WTC11 (cell line): ENCODE results near the gene RELCH. TPM values are rescaled to one million over a fixed set of nuclear protein-coding genes. Genes with fewer than 3 reads are reported as not detected.

Experiments
- ATAC-seq: fragments of 200-7000 bp; cut with Tn5 transposase; 2 replicates; pipeline ENCODE4 v1.10.0; 2021; ENCODE audit warnings: mild to moderate bottlenecking, moderate library complexity
- CTCF ChIA-PET: fragments of 300-600 bp; sonication (Branson Sonifier 250); formaldehyde crosslinking; loops from one replicate; lab custom pipeline; 2021; ENCODE audit warnings: antibody characterized with exemption; lab: Charles Lee
- POLR2A ChIA-PET: fragments of 350-600 bp; sonication (Branson Sonifier 250); formaldehyde crosslinking; loops from one replicate; lab custom pipeline; 2021; ENCODE audit warnings: antibody characterized with exemption; lab: Charles Lee
- DNase-seq: peaks from one replicate; pipeline ENCODE4 v3.0.0; 2021; ENCODE audit warnings: low spot score
- H3K27ac Mint-ChIP-seq: 2 replicates; pipeline ENCODE4 v1.8.0; 2021; ENCODE audit warnings: mixed read lengths
- H3K27me3 Mint-ChIP-seq: 2 replicates; pipeline ENCODE4 v1.8.0; 2021; ENCODE audit warnings: low read depth, mild to moderate bottlenecking, moderate library complexity, mixed read lengths
- H3K36me3 Mint-ChIP-seq: 2 replicates; pipeline ENCODE4 v1.8.0; 2021; ENCODE audit warnings: mixed read lengths
- H3K4me1 Mint-ChIP-seq: 2 replicates; pipeline ENCODE4 v1.8.0; 2022; ENCODE audit warnings: mixed read lengths
- H3K4me3 Mint-ChIP-seq: 2 replicates; pipeline ENCODE4 v1.8.0; 2021; ENCODE audit warnings: mild to moderate bottlenecking, moderate library complexity, mixed read lengths
- H3K9me3 Mint-ChIP-seq: 2 replicates; pipeline ENCODE4 v1.8.0; 2021; ENCODE audit warnings: mixed read lengths
- AR ChIP-seq: fragments of 250-450 bp; sonication (Bioruptor Pico); IDR thresholded peaks from 2 replicates; pipeline ENCODE4 v1.9.0; 2021; ENCODE audit warnings: mild to moderate bottlenecking
- CBFB ChIP-seq: sonication (generic); formaldehyde crosslinking; IDR thresholded peaks from 2 replicates; pipeline ENCODE4 v1.8.1; 2022; ENCODE audit warnings: mild to moderate bottlenecking, low read depth, missing genetic modification reagents
- EMX1 ChIP-seq: fragments of 250-450 bp; sonication (Bioruptor Pico); IDR thresholded peaks from 2 replicates; pipeline ENCODE4 v1.8.0; 2021; ENCODE audit warnings: mild to moderate bottlenecking
- FOXP1 ChIP-seq: sonication (generic); formaldehyde crosslinking; IDR thresholded peaks from 2 replicates; pipeline ENCODE4 v1.8.0; 2022; ENCODE audit warnings: missing genetic modification reagents, mild to moderate bottlenecking, moderate library complexity, borderline replicate concordance
- GABPB1 ChIP-seq: sonication (generic); formaldehyde crosslinking; IDR thresholded peaks from 2 replicates; pipeline ENCODE4 v1.8.1; 2023; ENCODE audit warnings: mild to moderate bottlenecking, missing genetic modification reagents
- GTF2I ChIP-seq: fragments of 250-450 bp; sonication (Bioruptor Pico); conservative IDR thresholded peaks from 2 replicates; pipeline ENCODE4 v1.4.0; 2021; ENCODE audit warnings: mild to moderate bottlenecking
- MYBL2 ChIP-seq: sonication (generic); formaldehyde crosslinking; IDR thresholded peaks from 2 replicates; pipeline ENCODE4 v1.8.1; 2023; ENCODE audit warnings: mild to moderate bottlenecking, moderate library complexity, missing genetic modification reagents
- RELA ChIP-seq: sonication (generic); formaldehyde crosslinking; IDR thresholded peaks from 2 replicates; pipeline ENCODE4 v1.8.1; 2022; ENCODE audit warnings: missing genetic modification reagents, mild to moderate bottlenecking, borderline replicate concordance
- RORB ChIP-seq: fragments of 250-450 bp; sonication (Bioruptor Pico); IDR thresholded peaks from 2 replicates; pipeline ENCODE4 v1.9.0; 2021; ENCODE audit warnings: mild to moderate bottlenecking
- SMAD4 ChIP-seq: sonication (generic); formaldehyde crosslinking; IDR thresholded peaks from 2 replicates; pipeline ENCODE4 v1.8.0; 2022; ENCODE audit warnings: mild to moderate bottlenecking, missing genetic modification reagents
- SP1 ChIP-seq: sonication (generic); formaldehyde crosslinking; conservative IDR thresholded peaks from 2 replicates; pipeline ENCODE4 v1.8.1; 2022; ENCODE audit warnings: missing genetic modification reagents
- TEAD1 ChIP-seq: sonication (generic); formaldehyde crosslinking; IDR thresholded peaks from 2 replicates; pipeline ENCODE4 v1.8.0; 2022; ENCODE audit warnings: mild to moderate bottlenecking, missing genetic modification reagents
- ZNF121 ChIP-seq: sonication (generic); formaldehyde crosslinking; IDR thresholded peaks from 2 replicates; pipeline ENCODE4 v1.8.0; 2023; ENCODE audit warnings: missing genetic modification reagents
- ZNF263 ChIP-seq: sonication (generic); formaldehyde crosslinking; IDR thresholded peaks from 2 replicates; pipeline ENCODE4 v1.8.1; 2022; ENCODE audit warnings: low read depth, mild to moderate bottlenecking, moderate library complexity, missing genetic modification reagents
- ZNF317 ChIP-seq: sonication (generic); formaldehyde crosslinking; IDR thresholded peaks from 2 replicates; pipeline ENCODE4 v1.8.1; 2023; ENCODE audit warnings: low read depth, mild to moderate bottlenecking, moderate library complexity, missing genetic modification reagents, borderline replicate concordance
- ZNF423 ChIP-seq: fragments of 250-450 bp; sonication (Bioruptor Pico); IDR thresholded peaks from 2 replicates; pipeline ENCODE4 v2.1.2; 2022; ENCODE audit warnings: mild to moderate bottlenecking, moderate library complexity
- total RNA-seq: library from RNA; stranded (reverse); gene quantifications from 3 replicates; pipeline ENCODE4 v1.2.3, GENCODE V29; 2021
- TF ChIP-seq, protein P1 (sequence below): sonication (generic); formaldehyde crosslinking; IDR thresholded peaks from 2 replicates; pipeline ENCODE4 v1.8.0; 2023; ENCODE audit warnings: missing genetic modification reagents, mild to moderate bottlenecking, borderline replicate concordance
- TF ChIP-seq, protein P2 (sequence below): sonication (generic); formaldehyde crosslinking; IDR thresholded peaks from 2 replicates; pipeline ENCODE4 v1.8.1; 2023; ENCODE audit warnings: mild to moderate bottlenecking, missing genetic modification reagents, moderate library complexity
- TF ChIP-seq, protein P3 (sequence below): sonication (generic); formaldehyde crosslinking; IDR thresholded peaks from 2 replicates; pipeline ENCODE4 v1.8.0; 2022; ENCODE audit warnings: mild to moderate bottlenecking, missing genetic modification reagents
- TF ChIP-seq, protein P4 (sequence below): sonication (generic); formaldehyde crosslinking; IDR thresholded peaks from 2 replicates; pipeline ENCODE4 v1.8.1; 2022; ENCODE audit warnings: mild to moderate bottlenecking, missing genetic modification reagents, moderate library complexity, borderline replicate concordance
- TF ChIP-seq, protein P5 (sequence below): sonication (generic); formaldehyde crosslinking; IDR thresholded peaks from 2 replicates; pipeline ENCODE4 v1.8.0; 2022; ENCODE audit warnings: mild to moderate bottlenecking, missing genetic modification reagents
- TF ChIP-seq, protein P6 (sequence below): sonication (generic); formaldehyde crosslinking; IDR thresholded peaks from 2 replicates; pipeline ENCODE4 v1.8.0; 2023; ENCODE audit warnings: missing genetic modification reagents
- TF ChIP-seq, protein P7 (sequence below): fragments of 250-450 bp; sonication (Bioruptor Pico); IDR thresholded peaks from 2 replicates; pipeline ENCODE4 v1.9.0; 2021; ENCODE audit warnings: mild to moderate bottlenecking

Gene RELCH
- total RNA-seq, 1 experiment from 2014 or later, result 30.2 TPM

DNA sequence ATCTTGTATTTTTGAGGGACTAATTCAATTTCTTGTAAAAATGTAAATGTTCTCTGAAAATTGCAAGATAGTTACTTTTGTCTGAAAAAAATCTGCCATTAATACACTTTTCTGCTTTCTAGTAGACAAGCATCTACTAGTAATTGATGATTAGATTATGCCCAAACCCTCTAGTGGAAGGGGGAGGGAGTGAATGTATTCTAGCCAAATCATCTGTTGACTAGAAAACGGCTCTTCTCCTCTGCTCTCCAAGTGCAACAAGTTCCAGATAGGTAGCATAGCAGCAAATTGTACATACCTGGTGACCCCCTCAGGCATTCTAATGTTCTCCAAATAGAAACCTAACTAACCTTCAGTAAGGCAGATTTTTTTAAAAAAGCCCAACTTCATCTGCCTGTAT, 58.6 kb downstream of the RELCH start:
- Mint-ChIP-seq H3K9me3 (peaks cover 6% of the 10 kb centered on the region), H3K36me3 (peaks cover 14% of the 10 kb centered on the region), H3K4me3 (no peak overlapping the region), H3K27ac (no peak overlapping the region), H3K4me1 (no peaks in the 10 kb centered on the region), H3K27me3 (no peaks in the 10 kb centered on the region)
- TF ChIP-seq TEAD1 (no peak), ZNF317 (CRISPR knock-in tag) (no peak)
- TF ChIP-seq, protein P1, sequence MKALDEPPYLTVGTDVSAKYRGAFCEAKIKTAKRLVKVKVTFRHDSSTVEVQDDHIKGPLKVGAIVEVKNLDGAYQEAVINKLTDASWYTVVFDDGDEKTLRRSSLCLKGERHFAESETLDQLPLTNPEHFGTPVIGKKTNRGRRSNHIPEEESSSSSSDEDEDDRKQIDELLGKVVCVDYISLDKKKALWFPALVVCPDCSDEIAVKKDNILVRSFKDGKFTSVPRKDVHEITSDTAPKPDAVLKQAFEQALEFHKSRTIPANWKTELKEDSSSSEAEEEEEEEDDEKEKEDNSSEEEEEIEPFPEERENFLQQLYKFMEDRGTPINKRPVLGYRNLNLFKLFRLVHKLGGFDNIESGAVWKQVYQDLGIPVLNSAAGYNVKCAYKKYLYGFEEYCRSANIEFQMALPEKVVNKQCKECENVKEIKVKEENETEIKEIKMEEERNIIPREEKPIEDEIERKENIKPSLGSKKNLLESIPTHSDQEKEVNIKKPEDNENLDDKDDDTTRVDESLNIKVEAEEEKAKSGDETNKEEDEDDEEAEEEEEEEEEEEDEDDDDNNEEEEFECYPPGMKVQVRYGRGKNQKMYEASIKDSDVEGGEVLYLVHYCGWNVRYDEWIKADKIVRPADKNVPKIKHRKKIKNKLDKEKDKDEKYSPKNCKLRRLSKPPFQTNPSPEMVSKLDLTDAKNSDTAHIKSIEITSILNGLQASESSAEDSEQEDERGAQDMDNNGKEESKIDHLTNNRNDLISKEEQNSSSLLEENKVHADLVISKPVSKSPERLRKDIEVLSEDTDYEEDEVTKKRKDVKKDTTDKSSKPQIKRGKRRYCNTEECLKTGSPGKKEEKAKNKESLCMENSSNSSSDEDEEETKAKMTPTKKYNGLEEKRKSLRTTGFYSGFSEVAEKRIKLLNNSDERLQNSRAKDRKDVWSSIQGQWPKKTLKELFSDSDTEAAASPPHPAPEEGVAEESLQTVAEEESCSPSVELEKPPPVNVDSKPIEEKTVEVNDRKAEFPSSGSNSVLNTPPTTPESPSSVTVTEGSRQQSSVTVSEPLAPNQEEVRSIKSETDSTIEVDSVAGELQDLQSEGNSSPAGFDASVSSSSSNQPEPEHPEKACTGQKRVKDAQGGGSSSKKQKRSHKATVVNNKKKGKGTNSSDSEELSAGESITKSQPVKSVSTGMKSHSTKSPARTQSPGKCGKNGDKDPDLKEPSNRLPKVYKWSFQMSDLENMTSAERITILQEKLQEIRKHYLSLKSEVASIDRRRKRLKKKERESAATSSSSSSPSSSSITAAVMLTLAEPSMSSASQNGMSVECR (CRISPR knock-in tag), result no peak
- TF ChIP-seq, protein P2, sequence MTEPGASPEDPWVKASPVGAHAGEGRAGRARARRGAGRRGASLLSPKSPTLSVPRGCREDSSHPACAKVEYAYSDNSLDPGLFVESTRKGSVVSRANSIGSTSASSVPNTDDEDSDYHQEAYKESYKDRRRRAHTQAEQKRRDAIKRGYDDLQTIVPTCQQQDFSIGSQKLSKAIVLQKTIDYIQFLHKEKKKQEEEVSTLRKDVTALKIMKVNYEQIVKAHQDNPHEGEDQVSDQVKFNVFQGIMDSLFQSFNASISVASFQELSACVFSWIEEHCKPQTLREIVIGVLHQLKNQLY (CRISPR knock-in tag), result no peak
- TF ChIP-seq, protein P3, sequence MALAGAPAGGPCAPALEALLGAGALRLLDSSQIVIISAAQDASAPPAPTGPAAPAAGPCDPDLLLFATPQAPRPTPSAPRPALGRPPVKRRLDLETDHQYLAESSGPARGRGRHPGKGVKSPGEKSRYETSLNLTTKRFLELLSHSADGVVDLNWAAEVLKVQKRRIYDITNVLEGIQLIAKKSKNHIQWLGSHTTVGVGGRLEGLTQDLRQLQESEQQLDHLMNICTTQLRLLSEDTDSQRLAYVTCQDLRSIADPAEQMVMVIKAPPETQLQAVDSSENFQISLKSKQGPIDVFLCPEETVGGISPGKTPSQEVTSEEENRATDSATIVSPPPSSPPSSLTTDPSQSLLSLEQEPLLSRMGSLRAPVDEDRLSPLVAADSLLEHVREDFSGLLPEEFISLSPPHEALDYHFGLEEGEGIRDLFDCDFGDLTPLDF (CRISPR knock-in tag), result no peak
- ChIA-PET POLR2A (no interaction called here), CTCF (no interaction called here)
- ATAC-seq, result no peak
- DNase-seq, result no peak

DNA sequence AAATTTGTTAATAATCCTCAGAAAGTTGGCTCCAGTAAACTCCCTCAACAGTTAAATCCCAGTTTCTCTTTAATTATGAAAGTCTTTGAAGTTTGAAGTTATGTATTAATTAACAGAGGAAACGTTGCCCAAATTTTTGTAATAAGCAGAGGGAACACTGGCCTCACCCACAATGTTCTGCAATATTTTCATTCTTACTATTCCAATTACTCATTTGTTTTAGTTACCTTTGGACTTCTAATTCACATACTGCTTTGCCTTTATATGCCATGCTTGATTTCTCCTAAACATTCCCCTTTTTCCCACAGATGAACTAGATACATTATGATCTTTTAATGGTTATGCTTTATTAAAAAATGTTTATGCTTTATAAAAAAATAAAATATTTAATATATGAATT, 61.3 kb downstream of the RELCH start:
- no peak for DNase-seq
- Mint-ChIP-seq H3K4me3 (no peak overlapping the region), H3K36me3 (peaks cover 9% of the 10 kb centered on the region), H3K4me1 (no peaks in the 10 kb centered on the region), H3K27ac (no peak overlapping the region), H3K27me3 (no peaks in the 10 kb centered on the region), H3K9me3 (no peaks in the 10 kb centered on the region)
- ChIA-PET POLR2A (no interaction called here), CTCF (interaction anchor here (0.8 to 2.4 kb wide), 5 partner anchors 10 to 57 kb away, joined by 3 to 12 read pairs (median 4); no protein-coding TSS in a partner anchor)
- ATAC-seq, result no peak
- TF ChIP-seq, protein P4, sequence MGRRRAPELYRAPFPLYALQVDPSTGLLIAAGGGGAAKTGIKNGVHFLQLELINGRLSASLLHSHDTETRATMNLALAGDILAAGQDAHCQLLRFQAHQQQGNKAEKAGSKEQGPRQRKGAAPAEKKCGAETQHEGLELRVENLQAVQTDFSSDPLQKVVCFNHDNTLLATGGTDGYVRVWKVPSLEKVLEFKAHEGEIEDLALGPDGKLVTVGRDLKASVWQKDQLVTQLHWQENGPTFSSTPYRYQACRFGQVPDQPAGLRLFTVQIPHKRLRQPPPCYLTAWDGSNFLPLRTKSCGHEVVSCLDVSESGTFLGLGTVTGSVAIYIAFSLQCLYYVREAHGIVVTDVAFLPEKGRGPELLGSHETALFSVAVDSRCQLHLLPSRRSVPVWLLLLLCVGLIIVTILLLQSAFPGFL, result no peak
- TF ChIP-seq MYBL2 (CRISPR knock-in tag) (no peak), RELA (CRISPR knock-in tag) (no peak), ZNF121 (CRISPR knock-in tag) (no peak), FOXP1 (no peak), EMX1 (CRISPR knock-in tag) (no peak), AR (CRISPR knock-in tag) (no peak), SMAD4 (CRISPR knock-in tag) (no peak), CBFB (CRISPR knock-in tag) (no peak), ZNF423 (CRISPR knock-in tag) (no peak), ZNF263 (CRISPR knock-in tag) (no peak), GABPB1 (no peak), RORB (CRISPR knock-in tag) (no peak), SP1 (CRISPR knock-in tag) (no peak), GTF2I (CRISPR knock-in tag) (no peak)
- TF ChIP-seq, protein P5, sequence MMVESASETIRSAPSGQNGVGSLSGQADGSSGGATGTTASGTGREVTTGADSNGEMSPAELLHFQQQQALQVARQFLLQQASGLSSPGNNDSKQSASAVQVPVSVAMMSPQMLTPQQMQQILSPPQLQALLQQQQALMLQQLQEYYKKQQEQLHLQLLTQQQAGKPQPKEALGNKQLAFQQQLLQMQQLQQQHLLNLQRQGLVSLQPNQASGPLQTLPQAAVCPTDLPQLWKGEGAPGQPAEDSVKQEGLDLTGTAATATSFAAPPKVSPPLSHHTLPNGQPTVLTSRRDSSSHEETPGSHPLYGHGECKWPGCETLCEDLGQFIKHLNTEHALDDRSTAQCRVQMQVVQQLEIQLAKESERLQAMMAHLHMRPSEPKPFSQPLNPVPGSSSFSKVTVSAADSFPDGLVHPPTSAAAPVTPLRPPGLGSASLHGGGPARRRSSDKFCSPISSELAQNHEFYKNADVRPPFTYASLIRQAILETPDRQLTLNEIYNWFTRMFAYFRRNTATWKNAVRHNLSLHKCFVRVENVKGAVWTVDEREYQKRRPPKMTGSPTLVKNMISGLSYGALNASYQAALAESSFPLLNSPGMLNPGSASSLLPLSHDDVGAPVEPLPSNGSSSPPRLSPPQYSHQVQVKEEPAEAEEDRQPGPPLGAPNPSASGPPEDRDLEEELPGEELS (CRISPR knock-in tag), result no peak
- TF ChIP-seq, protein P6, sequence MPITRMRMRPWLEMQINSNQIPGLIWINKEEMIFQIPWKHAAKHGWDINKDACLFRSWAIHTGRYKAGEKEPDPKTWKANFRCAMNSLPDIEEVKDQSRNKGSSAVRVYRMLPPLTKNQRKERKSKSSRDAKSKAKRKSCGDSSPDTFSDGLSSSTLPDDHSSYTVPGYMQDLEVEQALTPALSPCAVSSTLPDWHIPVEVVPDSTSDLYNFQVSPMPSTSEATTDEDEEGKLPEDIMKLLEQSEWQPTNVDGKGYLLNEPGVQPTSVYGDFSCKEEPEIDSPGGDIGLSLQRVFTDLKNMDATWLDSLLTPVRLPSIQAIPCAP (CRISPR knock-in tag), result no peak
- TF ChIP-seq, protein P7, sequence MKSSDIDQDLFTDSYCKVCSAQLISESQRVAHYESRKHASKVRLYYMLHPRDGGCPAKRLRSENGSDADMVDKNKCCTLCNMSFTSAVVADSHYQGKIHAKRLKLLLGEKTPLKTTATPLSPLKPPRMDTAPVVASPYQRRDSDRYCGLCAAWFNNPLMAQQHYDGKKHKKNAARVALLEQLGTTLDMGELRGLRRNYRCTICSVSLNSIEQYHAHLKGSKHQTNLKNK (CRISPR knock-in tag), result no peak
